Endothelial cell of umbilical vein (primary cell): Measurements from ENCODE around the gene HCFC2. TPM values are rescaled to one million over a fixed set of nuclear protein-coding genes. Genes with fewer than 3 reads are reported as not detected.

Experiments used
- BruUV-seq: library from RNA; stranded (reverse); fragments of 400-500 nt; replicated peaks from 2 replicates; lab custom pipeline; 2021; lab: Mats Ljungman, UMichigan
- CTCF ChIA-PET: fragments of 300-600, 350-600 bp; sonication (Branson Sonifier 250); formaldehyde crosslinking; loops from one replicate; lab custom pipeline; 2021; ENCODE audit warnings: antibody characterized with exemption, inconsistent platforms; lab: Charles Lee
- POLR2A ChIA-PET: fragments of 300-600, 350-600 bp; sonication (Branson Sonifier 250); formaldehyde crosslinking; loops from one replicate; lab custom pipeline; 2021; ENCODE audit warnings: antibody characterized with exemption, inconsistent platforms; lab: Charles Lee
- DNase-seq: peaks from one replicate; pipeline ENCODE4 v3.0.0-alpha.2; 2011; ENCODE audit warnings: low read depth, low spot score
- FAIRE-seq: peaks from 2 replicates; lab custom pipeline; 2011; peaks lifted over from hg19 to GRCh38; lab: Jason Lieb, UNC
- H2AFZ ChIP-seq: 2 replicates; pipeline ENCODE4 v1.6.0; 2012; ENCODE audit warnings: low read depth, low read length, control low read depth, inconsistent platforms
- H3K27ac ChIP-seq: 2 replicates; pipeline ENCODE4 v1.5.1; 2011; ENCODE audit warnings: low read depth, mild to moderate bottlenecking, control low read depth, low read length, moderate library complexity; ENCODE audit not compliant: insufficient read depth
- H3K27me3 ChIP-seq, 2 experiments: 2 replicates each; pipeline versions ENCODE4 v1.6.0 to v1.6.1; 2011; ENCODE audit warnings: low read length in 2 of 2, mixed read lengths in 1 of 2; ENCODE audit not compliant: control insufficient read depth in 2 of 2, insufficient read depth in 2 of 2
- H3K36me3 ChIP-seq, 2 experiments: 2 replicates in 1 of 2; 3 replicates in 1 of 2; pipeline ENCODE4 v1.5.1; 2011; ENCODE audit warnings: low read length in 2 of 2, mild to moderate bottlenecking in 1 of 2, moderate library complexity in 1 of 2; ENCODE audit not compliant: control insufficient read depth in 2 of 2, insufficient read depth in 2 of 2; ENCODE audit errors: extremely low read depth in 1 of 2
- H3K4me1 ChIP-seq: 3 replicates; pipeline ENCODE4 v1.5.1; 2011; ENCODE audit warnings: mild to moderate bottlenecking, low read length; ENCODE audit not compliant: control insufficient read depth, insufficient read depth; ENCODE audit errors: extremely low read depth
- H3K4me2 ChIP-seq: 2 replicates; pipeline ENCODE4 v1.6.1; 2011; ENCODE audit warnings: low read length, control low read depth, mixed read lengths; ENCODE audit not compliant: insufficient read depth
- H3K4me3 ChIP-seq, 3 experiments: fragments of 200-600 bp in 1 of 3; sonication (generic), shearing (Covaris generic) in 1 of 3; replicated peaks in 1 of 3; 2 replicates each; pipeline ENCODE4 v1.5.1; 2011 to 2016; ENCODE audit warnings: control low read depth in 3 of 3, low read length in 3 of 3, mild to moderate bottlenecking in 2 of 3, inconsistent platforms in 1 of 3, low read depth in 1 of 3, moderate library complexity in 1 of 3; ENCODE audit not compliant: insufficient read depth in 1 of 3
- H3K79me2 ChIP-seq: 2 replicates; pipeline ENCODE4 v1.6.0; 2012; ENCODE audit warnings: low read length, inconsistent platforms; ENCODE audit not compliant: control insufficient read depth, insufficient read depth
- H3K9ac ChIP-seq: replicated peaks from 2 replicates; pipeline ENCODE3; 2011; ENCODE audit warnings: low read length, control low read depth; ENCODE audit not compliant: insufficient read depth; ENCODE audit errors: extremely low read depth
- H3K9me1 ChIP-seq: replicated peaks from 3 replicates; pipeline ENCODE4 v1.6.0; 2011; ENCODE audit warnings: mild to moderate bottlenecking, low read length; ENCODE audit not compliant: control insufficient read depth, insufficient read depth; ENCODE audit errors: extremely low read depth
- H3K9me3 ChIP-seq: replicated peaks from 2 replicates; pipeline ENCODE4 v1.5.1; 2012; ENCODE audit warnings: low read length, inconsistent platforms; ENCODE audit not compliant: control insufficient read depth, insufficient read depth
- H4K20me1 ChIP-seq: replicated peaks from 2 replicates; pipeline ENCODE3; 2011; ENCODE audit warnings: mild to moderate bottlenecking, low read length; ENCODE audit not compliant: control insufficient read depth, insufficient read depth; ENCODE audit errors: extremely low read depth
- EZH2 ChIP-seq: IDR thresholded peaks from 2 replicates; pipeline ENCODE4 v1.6.1; 2012; ENCODE audit warnings: borderline replicate concordance, low read depth, mild to moderate bottlenecking, moderate library complexity, low read length, inconsistent platforms; ENCODE audit not compliant: severe bottlenecking
- FOS ChIP-seq: IDR thresholded peaks from 2 replicates; pipeline ENCODE4 v1.6.1; 2011; ENCODE audit warnings: mild to moderate bottlenecking, low read length, moderate library complexity, borderline replicate concordance; ENCODE audit not compliant: insufficient read depth
- GATA2 ChIP-seq: IDR thresholded peaks from 2 replicates; pipeline ENCODE4 v1.7.0; 2011; ENCODE audit warnings: low read depth, mild to moderate bottlenecking, moderate library complexity, mixed read lengths, low read length; ENCODE audit not compliant: insufficient read length, insufficient read depth
- JUN ChIP-seq: IDR thresholded peaks from 2 replicates; pipeline ENCODE4 v1.6.1; 2011; ENCODE audit warnings: borderline replicate concordance, low read depth; ENCODE audit not compliant: insufficient read length, insufficient read depth
- MAX ChIP-seq: IDR thresholded peaks from 2 replicates; pipeline ENCODE4 v1.6.1; 2011; ENCODE audit not compliant: insufficient read depth, insufficient read length
- MYC ChIP-seq: IDR thresholded peaks from one replicate; pipeline ENCODE4 v1.6.1; 2011; ENCODE audit warnings: mild to moderate bottlenecking, low read depth, low read length
- POLR2A ChIP-seq: IDR thresholded peaks from 2 replicates; pipeline ENCODE4 v1.6.1; 2012; ENCODE audit warnings: low read depth, mild to moderate bottlenecking, control low read depth, low read length
- POLR2AphosphoS5 ChIP-seq: IDR thresholded peaks from 2 replicates; pipeline ENCODE4 v1.6.1; 2012; ENCODE audit warnings: low read depth, mild to moderate bottlenecking, control low read depth, low read length, moderate library complexity; ENCODE audit not compliant: insufficient read depth
- dilution Hi-C: fragments of 300-500 bp; cut with MboI; formaldehyde crosslinking; loops from one replicate; pipeline ENCODE4 v1.15.0; 2019; ENCODE audit warnings: low sequenced_read_pairs; ENCODE audit not compliant: extremely low pct_ligation_motif_present
- intact Hi-C: fragments of 100-400 bp; cut with micrococcal nuclease; formaldehyde crosslinking; loops from one replicate; pipeline ENCODE4 v1.10.0; 2022
- polyA plus RNA-seq, 4 experiments: library from polyadenylated mRNA; depleted of rRNA in 3 of 4; stranded (reverse) in 3 of 4; unstranded in 1 of 4; fragments of >200 nt; gene quantifications; 2 replicates each; pipeline versions ENCODE4 v1.2.1 to v1.2.3, GENCODE V29; 2011 to 2012; ENCODE audit warnings: missing spikeins in 1 of 4
- total RNA-seq: library from RNA; stranded (reverse); gene quantifications from 2 replicates; pipeline ENCODE4 v1.2.3, GENCODE V29; 2021
- TF ChIP-seq, protein P1 (sequence below), 2 donors: IDR thresholded peaks; 1 replicate in 1 of 2; 2 replicates in 1 of 2; pipeline ENCODE4 v1.5.1; 2011; ENCODE audit warnings: low read length in 2 of 2, mild to moderate bottlenecking in 2 of 2, moderate library complexity in 2 of 2, control low read depth in 1 of 2, inconsistent platforms in 1 of 2, low read depth in 1 of 2; ENCODE audit not compliant: insufficient read depth in 1 of 2; ENCODE audit errors: extremely low read depth in 1 of 2

The HCFC2 gene
- total and polyA plus RNA-seq, 2 donors (not counting 3 experiments of a cell fraction or from before 2014, with no cell fraction given) = 6.0 to 15.6 TPM

- no peak for FAIRE-seq
- CTCF ChIA-PET = interaction anchor here (1.8 kb wide), 1 partner anchor 34 kb away, joined by 6 read pairs; no protein-coding TSS in a partner anchor
- Histone ChIP-seq H3K9me1 (no peaks in the 10 kb centered on the region), H4K20me1 (no peaks in the 10 kb centered on the region), H3K9ac (no peak overlapping the region), H3K79me2 (no peaks in the 10 kb centered on the region), H3K4me1 (no peaks in the 10 kb centered on the region), H2AFZ (no peak overlapping the region), H3K27ac (no peak overlapping the region), H3K9me3 (no peaks in the 10 kb centered on the region), H3K36me3 (no peaks in the 10 kb centered on the region), H3K27me3 (peaks cover 8% of the 10 kb centered on the region in 2 experiments), H3K4me2 (no peak overlapping the region), H3K4me3 (no peak overlapping the region)
- POLR2A ChIA-PET = no interaction called here
- DNase-seq = no peak
- TF ChIP-seq FOS = no peak
- no peak for TF ChIP-seq MAX
- TF ChIP-seq POLR2AphosphoS5 = no peak
- TF ChIP-seq POLR2A = no peak
- TF ChIP-seq MYC = no peak
- TF ChIP-seq EZH2 = no peak
- TF ChIP-seq, protein P1, sequence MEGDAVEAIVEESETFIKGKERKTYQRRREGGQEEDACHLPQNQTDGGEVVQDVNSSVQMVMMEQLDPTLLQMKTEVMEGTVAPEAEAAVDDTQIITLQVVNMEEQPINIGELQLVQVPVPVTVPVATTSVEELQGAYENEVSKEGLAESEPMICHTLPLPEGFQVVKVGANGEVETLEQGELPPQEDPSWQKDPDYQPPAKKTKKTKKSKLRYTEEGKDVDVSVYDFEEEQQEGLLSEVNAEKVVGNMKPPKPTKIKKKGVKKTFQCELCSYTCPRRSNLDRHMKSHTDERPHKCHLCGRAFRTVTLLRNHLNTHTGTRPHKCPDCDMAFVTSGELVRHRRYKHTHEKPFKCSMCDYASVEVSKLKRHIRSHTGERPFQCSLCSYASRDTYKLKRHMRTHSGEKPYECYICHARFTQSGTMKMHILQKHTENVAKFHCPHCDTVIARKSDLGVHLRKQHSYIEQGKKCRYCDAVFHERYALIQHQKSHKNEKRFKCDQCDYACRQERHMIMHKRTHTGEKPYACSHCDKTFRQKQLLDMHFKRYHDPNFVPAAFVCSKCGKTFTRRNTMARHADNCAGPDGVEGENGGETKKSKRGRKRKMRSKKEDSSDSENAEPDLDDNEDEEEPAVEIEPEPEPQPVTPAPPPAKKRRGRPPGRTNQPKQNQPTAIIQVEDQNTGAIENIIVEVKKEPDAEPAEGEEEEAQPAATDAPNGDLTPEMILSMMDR (IDR thresholded peaks at IDR 0.05; ENCODE audit: extremely low read depth in 1 of 2, insufficient read depth in 1 of 2, low read depth in 1 of 2, low read length in 2 of 2) = no peak
- no peak for TF ChIP-seq GATA2
- no peak for TF ChIP-seq JUN
- dilution Hi-C loops (no loop called here), intact Hi-C loops (no loop called here)
- BruUV-seq = no TSS peak
Observed at GRCh38 chr12:104143918-104144317, 79.6 kb downstream of the HCFC2 start.
